Hepatocyte (in vitro differentiated cells): ENCODE data around the gene MYRIP.

Experiments used
- CTCF ChIP-seq: fragments of 200-600 bp; sonication (generic); IDR thresholded peaks from 2 replicates; pipeline ENCODE4 v1.5.1; 2016; ENCODE audit warnings: antibody characterized with exemption, mild to moderate bottlenecking; ENCODE audit not compliant: poor library complexity
- EZH2 ChIP-seq: fragments of 200-600 bp; sonication (generic); IDR thresholded peaks from 2 replicates; pipeline ENCODE4 v1.6.1; 2016; ENCODE audit warnings: antibody characterized with exemption, mild to moderate bottlenecking, borderline replicate concordance
- EZH2phosphoT487 ChIP-seq: fragments of 200-600 bp; sonication (generic); IDR thresholded peaks from one replicate; pipeline ENCODE4 v1.6.1; 2018; ENCODE audit warnings: antibody characterized with exemption, mild to moderate bottlenecking, low read depth, moderate library complexity; ENCODE audit not compliant: unreplicated experiment, severe bottlenecking

- TF ChIP-seq CTCF = no peak
- no peak for TF ChIP-seq EZH2
- TF ChIP-seq EZH2phosphoT487 = no peak
Measured at GRCh38 chr3:40207796-40208195, 398.4 kb downstream of the MYRIP start.
